T-helper 1 cell treated with Interleukin-12 subunit alpha and Interleukin-12 subunit beta and Interleukin-4 antibody, amounts not matched to agents 30 μg/mL and 1 μg/mL, for 36 hours (primary cell): ENCODE data around the gene PDZD7.

ENCODE experiments used
- H3K27ac Mint-ChIP-seq: one replicate; pipeline ENCODE4 v1.8.0; 2021; ENCODE audit warnings: mild to moderate bottlenecking, mixed read lengths
- H3K27me3 Mint-ChIP-seq: one replicate; pipeline ENCODE4 v1.8.0; 2021; ENCODE audit warnings: low read depth, mixed read lengths
- H3K36me3 Mint-ChIP-seq: one replicate; pipeline ENCODE4 v1.8.0; 2021; ENCODE audit warnings: low read depth, mixed read lengths
- H3K4me1 Mint-ChIP-seq: one replicate; pipeline ENCODE4 v1.8.0; 2021; ENCODE audit warnings: low read depth, mixed read lengths
- H3K4me3 Mint-ChIP-seq: one replicate; pipeline ENCODE4 v1.8.0; 2021; ENCODE audit warnings: mild to moderate bottlenecking, moderate library complexity, mixed read lengths
- H3K9me3 Mint-ChIP-seq: one replicate; pipeline ENCODE4 v1.8.0; 2021; ENCODE audit warnings: mixed read lengths

Gene PDZD7

GRCh38 chr10:101011517-101012423 lies 19.2 kb downstream of the PDZD7 start:
- Mint-ChIP-seq H3K9me3 (no peaks in the 10 kb centered on the region), H3K4me1 (peaks cover 9% of the 10 kb centered on the region), H3K4me3 (no peak overlapping the region), H3K36me3 (no peaks in the 10 kb centered on the region), H3K27ac (no peak overlapping the region), H3K27me3 (peaks cover 21% of the 10 kb centered on the region)

GRCh38 chr10:101010329-101010728 lies 20.6 kb downstream of the PDZD7 start:
- Mint-ChIP-seq H3K36me3 (no peaks in the 10 kb centered on the region), H3K4me1 (peaks cover 9% of the 10 kb centered on the region), H3K4me3 (no peak overlapping the region), H3K9me3 (no peaks in the 10 kb centered on the region), H3K27ac (no peak overlapping the region), H3K27me3 (peaks cover 12% of the 10 kb centered on the region)

GRCh38 chr10:101008823-101009423 lies 22.0 kb downstream of the PDZD7 start:
- Mint-ChIP-seq H3K9me3 (no peaks in the 10 kb centered on the region), H3K4me1 (peaks cover 7% of the 10 kb centered on the region), H3K27ac (no peak overlapping the region), H3K27me3 (no peaks in the 10 kb centered on the region), H3K36me3 (no peaks in the 10 kb centered on the region), H3K4me3 (no peak overlapping the region)

GRCh38 chr10:101007915-101008822 lies 22.8 kb downstream of the PDZD7 start:
- Mint-ChIP-seq H3K4me3 (no peak overlapping the region), H3K4me1 (peaks cover 5% of the 10 kb centered on the region), H3K27me3 (no peaks in the 10 kb centered on the region), H3K27ac (no peak overlapping the region), H3K36me3 (no peaks in the 10 kb centered on the region), H3K9me3 (no peaks in the 10 kb centered on the region)

GRCh38 chr10:101007099-101007711 lies 23.7 kb downstream of the PDZD7 start:
- Mint-ChIP-seq H3K27ac (no peak overlapping the region), H3K4me1 (no peaks in the 10 kb centered on the region), H3K9me3 (no peaks in the 10 kb centered on the region), H3K27me3 (no peaks in the 10 kb centered on the region), H3K36me3 (no peaks in the 10 kb centered on the region), H3K4me3 (no peak overlapping the region)

GRCh38 chr10:101006593-101007098 lies 24.3 kb downstream of the PDZD7 start:
- Mint-ChIP-seq H3K4me3 (no peak overlapping the region), H3K27me3 (no peaks in the 10 kb centered on the region), H3K27ac (no peak overlapping the region), H3K4me1 (no peaks in the 10 kb centered on the region), H3K9me3 (no peaks in the 10 kb centered on the region), H3K36me3 (no peaks in the 10 kb centered on the region)

- H3K36me3 Mint-ChIP-seq: peaks cover 2% of the 10 kb centered on the region
- H3K4me1 Mint-ChIP-seq: peaks cover 2% of the 10 kb centered on the region
- H3K27me3 Mint-ChIP-seq: no peaks in the 10 kb centered on the region
- no peak overlapping the region for H3K4me3 Mint-ChIP-seq
- no peak overlapping the region for H3K27ac Mint-ChIP-seq
- no peaks in the 10 kb centered on the region for H3K9me3 Mint-ChIP-seq
Observed at GRCh38 chr10:101005869-101006567, 24.9 kb downstream of the PDZD7 start.

GRCh38 chr10:101005361-101005760 lies 25.6 kb downstream of the PDZD7 start:
- no peak overlapping the region for H3K27ac Mint-ChIP-seq

GRCh38 chr10:101003639-101004206 lies 27.2 kb downstream of the PDZD7 start:
- Mint-ChIP-seq H3K27ac (no peak overlapping the region), H3K27me3 (no peaks in the 10 kb centered on the region), H3K36me3 (peaks cover 3% of the 10 kb centered on the region), H3K9me3 (no peaks in the 10 kb centered on the region), H3K4me3 (no peak overlapping the region), H3K4me1 (peaks cover 5% of the 10 kb centered on the region)

More at GRCh38 chr10:101005361-101005760, 25.6 kb downstream of the PDZD7 start:
- no peaks in the 10 kb centered on the region for H3K27me3 Mint-ChIP-seq
- H3K36me3 Mint-ChIP-seq: peaks cover 3% of the 10 kb centered on the region
- no peak overlapping the region for H3K4me3 Mint-ChIP-seq
- no peaks in the 10 kb centered on the region for H3K9me3 Mint-ChIP-seq
- peaks cover 3% of the 10 kb centered on the region for H3K4me1 Mint-ChIP-seq

- H3K4me3 Mint-ChIP-seq: no peak overlapping the region
- H3K27ac Mint-ChIP-seq: no peak overlapping the region
- peaks cover 11% of the 10 kb centered on the region for H3K4me1 Mint-ChIP-seq
- H3K36me3 Mint-ChIP-seq: peaks cover 3% of the 10 kb centered on the region
- H3K9me3 Mint-ChIP-seq: no peaks in the 10 kb centered on the region
- H3K27me3 Mint-ChIP-seq: no peaks in the 10 kb centered on the region
Observed at GRCh38 chr10:101002456-101002855, 28.5 kb downstream of the PDZD7 start.

- no peaks in the 10 kb centered on the region for H3K27me3 Mint-ChIP-seq
- H3K4me1 Mint-ChIP-seq: peaks cover 11% of the 10 kb centered on the region
- H3K9me3 Mint-ChIP-seq: no peaks in the 10 kb centered on the region
- H3K4me3 Mint-ChIP-seq: no peak overlapping the region
- H3K36me3 Mint-ChIP-seq: peaks cover 3% of the 10 kb centered on the region
- no peak overlapping the region for H3K27ac Mint-ChIP-seq
Observed at GRCh38 chr10:101001659-101002035, 29.3 kb downstream of the PDZD7 start.

- peaks cover 3% of the 10 kb centered on the region for H3K36me3 Mint-ChIP-seq
- H3K27ac Mint-ChIP-seq: peak overlapping the region; percentile 15
- peaks cover 16% of the 10 kb centered on the region for H3K4me1 Mint-ChIP-seq
- H3K4me3 Mint-ChIP-seq: peak overlapping the region; percentile 66
- no peaks in the 10 kb centered on the region for H3K27me3 Mint-ChIP-seq
- no peaks in the 10 kb centered on the region for H3K9me3 Mint-ChIP-seq
Observed at GRCh38 chr10:101000915-101001658, 29.8 kb downstream of the PDZD7 start.
